Measurements from ENCODE around the gene CD27. TPM values are rescaled to one million over a fixed set of nuclear protein-coding genes. Genes with fewer than 3 reads are reported as not detected.
"Not testable (repeated sequence)": the region's sequence is repeated elsewhere in the genome, so short reads cannot be mapped to it uniquely, and the experiment has no call there.

CD27 gene
- total RNA-seq, 1 donor from 2014 or later = 0.94 TPM

DNA sequence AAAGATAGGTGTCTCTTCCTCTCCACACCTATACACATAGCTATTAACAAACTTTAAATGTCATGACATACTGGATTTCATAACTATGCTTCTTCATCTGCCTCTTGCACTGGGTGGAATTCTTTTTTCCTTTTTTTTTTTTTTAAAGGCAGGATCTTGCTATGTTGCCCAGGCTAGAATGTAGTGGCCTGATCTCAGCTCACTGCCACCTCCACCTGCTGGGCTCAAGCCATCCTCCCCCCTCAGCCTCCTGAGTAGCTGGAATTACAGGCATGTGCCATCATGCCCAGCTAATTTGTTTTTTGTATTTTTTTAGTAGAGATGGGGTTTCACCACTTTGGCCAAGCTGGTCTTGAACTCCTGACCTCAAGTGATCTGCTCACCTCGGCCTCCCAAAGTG, 43.5 kb downstream of the CD27 start:
- DNase-seq = no peak

DNA sequence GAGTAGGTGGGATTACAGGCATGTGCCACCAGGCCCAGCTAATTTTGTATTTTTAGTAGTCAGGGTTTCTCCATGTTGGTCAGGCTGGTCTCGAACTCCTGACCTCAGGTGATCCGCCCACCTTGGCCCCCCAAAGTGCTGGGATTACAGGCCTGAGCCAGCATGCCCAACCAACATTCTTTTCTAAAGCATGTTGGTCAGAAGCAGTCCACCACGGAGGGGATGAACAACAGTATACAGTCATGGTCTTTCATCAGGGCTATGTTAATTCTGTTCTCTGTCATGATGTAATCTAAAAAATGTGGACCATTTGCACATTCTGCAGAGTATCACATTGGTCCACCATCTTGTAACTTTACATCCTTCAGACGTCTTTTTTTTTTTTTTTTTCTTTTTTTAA, 44.7 kb downstream of the CD27 start:
- no peak for DNase-seq

GRCh38 chr12:6490673-6491072, 45.9 kb downstream of the CD27 start:
- DNase-seq = not testable (repeated sequence)

GRCh38 chr12:6492838-6493496, 48.2 kb downstream of the CD27 start, which contains the start of gene MRPL51:
Gene MRPL51, minus strand, starts transcription at chr12:6493262. Its CDS starts 126 bp downstream, at chr12:6493136.
- DNase-seq = peak; percentile 94

DNA sequence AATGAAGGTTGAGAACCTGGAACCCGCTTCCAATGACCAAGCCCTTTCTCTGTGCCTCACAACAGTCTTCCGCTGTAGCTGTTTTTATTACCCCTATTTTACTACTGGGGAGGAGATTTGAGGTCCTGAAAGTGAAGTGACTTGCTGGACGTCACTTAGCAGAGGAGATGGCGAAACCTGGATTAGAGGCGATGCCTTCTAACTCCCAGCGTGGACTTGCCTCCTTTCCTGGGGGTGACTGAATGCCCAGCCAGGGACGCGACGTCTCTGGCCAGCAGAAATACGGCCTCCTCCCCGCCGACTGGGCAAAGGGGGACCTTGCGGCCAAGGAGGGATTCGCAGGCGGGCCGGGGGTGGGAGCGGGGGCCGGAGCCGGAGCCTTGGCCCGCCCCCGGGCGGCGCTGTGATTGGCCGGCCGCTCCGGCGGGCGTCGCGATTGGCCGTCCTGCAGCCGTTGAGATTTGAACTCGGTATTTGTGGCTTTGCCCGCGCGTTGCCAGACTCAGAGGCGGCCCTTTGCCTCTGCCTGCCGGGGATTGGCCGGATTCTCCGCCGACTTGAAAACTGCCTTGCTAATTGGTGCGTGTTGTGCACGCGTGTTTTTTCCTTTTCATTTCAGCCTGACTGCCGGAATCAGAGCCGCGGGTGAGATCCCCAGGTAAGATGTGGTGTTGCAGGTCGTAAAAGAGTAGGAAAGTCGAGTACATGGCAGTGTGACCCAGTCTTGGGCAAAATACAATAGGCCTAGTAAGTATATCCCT, 48.9 kb downstream of the CD27 start, which contains the start of gene NCAPD2:
NCAPD2 (plus strand) TSS at position 606 of the 761 bp plus-strand sequence. CDS start 997 bp downstream, outside the sequence.
- DNase-seq = peak; percentile 96

GRCh38 chr12:6494258-6494743, 49.5 kb downstream of the CD27 start:
- DNase-seq = no peak

DNA sequence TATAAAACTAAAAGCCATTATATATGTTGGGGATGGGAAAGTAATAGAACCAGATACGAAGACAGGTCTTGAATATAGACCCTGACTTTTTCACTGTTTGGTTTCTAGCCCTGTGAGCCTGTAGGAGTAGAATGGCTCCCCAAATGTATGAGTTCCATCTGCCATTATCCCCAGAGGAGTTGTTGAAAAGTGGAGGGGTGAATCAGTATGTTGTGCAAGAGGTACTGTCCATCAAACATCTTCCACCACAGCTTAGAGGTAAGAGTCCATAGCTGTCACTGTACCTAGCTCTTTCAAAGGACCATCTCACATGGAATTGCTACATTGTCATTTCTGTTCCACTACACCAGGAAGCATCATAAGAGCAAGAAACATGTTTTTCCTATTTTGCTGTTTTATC, 50.2 kb downstream of the CD27 start:
- DNase-seq = no peak

DNA sequence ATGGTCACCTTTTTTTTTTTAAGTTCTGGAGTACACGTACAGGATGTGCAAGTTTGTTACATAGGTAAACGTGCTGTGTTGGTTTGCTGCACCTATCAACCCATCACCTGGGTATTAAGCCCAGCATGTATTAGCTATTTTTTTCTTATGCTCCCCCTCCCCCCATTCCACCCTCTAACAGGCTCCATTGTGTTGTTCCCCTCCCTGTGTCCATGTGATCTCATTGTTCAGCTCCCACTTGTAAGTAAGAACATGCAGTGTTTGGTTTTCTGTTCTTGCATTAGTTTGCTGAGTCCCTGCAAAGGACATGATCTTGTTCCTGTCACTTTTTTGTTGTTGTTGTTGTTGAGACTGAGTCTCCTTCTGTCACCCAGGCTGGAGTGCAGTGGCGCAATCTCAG, 52.5 kb downstream of the CD27 start:
- not testable (repeated sequence) for DNase-seq

DNA sequence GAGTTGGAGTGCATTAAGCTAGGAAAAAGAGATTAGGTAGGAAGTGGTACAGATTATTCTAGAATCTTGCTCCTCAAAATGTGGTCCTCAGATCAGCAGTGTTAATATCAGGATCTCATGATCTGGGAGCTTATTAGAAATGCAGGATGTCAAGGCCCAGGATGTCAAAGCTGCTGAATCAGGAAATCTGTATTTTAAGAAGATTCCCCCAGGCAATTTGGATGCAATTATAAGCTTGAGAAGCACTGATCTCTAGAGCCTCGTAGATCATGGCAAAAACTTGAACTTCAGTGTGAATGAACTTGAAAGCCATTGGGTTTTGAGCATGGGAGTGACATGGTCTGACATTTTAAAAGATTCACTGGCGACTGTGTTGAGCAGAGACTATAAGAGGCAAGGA, 55.7 kb downstream of the CD27 start:
- no peak for DNase-seq

Other genes with a start within 250 kb of the CD27 start
- 29.5 TPM for gene CD9, start 244.6 kb upstream of the CD27 start, total RNA-seq
- not detected for gene PLEKHG6, start 134.3 kb upstream of the CD27 start, total RNA-seq
- 14.8 TPM for gene TNFRSF1A, start 102.9 kb upstream of the CD27 start, total RNA-seq
- not detected for gene SCNN1A, start 69.4 kb upstream of the CD27 start, total RNA-seq
- gene LTBR, start 60.8 kb upstream of the CD27 start, total RNA-seq = 1.9 TPM
- 0.78 TPM for gene TAPBPL, start 7.1 kb downstream of the CD27 start, total RNA-seq
- 6.4 TPM for gene VAMP1, start 25.7 kb downstream of the CD27 start, total RNA-seq
- 36.5 TPM for gene MRPL51, start 48.3 kb downstream of the CD27 start, total RNA-seq
- gene NCAPD2, start 49.1 kb downstream of the CD27 start, total RNA-seq = 9.0 TPM
- gene GAPDH, start 89.6 kb downstream of the CD27 start, total RNA-seq = 1,311 TPM
- gene IFFO1, start 111.1 kb downstream of the CD27 start, total RNA-seq = 4.4 TPM
- gene NOP2, start 123.3 kb downstream of the CD27 start, total RNA-seq = 10.8 TPM
- 149 TPM for gene CHD4, start 162.4 kb downstream of the CD27 start, total RNA-seq
- 0.62 TPM for gene LPAR5, start 191.0 kb downstream of the CD27 start, total RNA-seq
- gene ACRBP, start 202.5 kb downstream of the CD27 start, total RNA-seq = 0.62 TPM
- 65.0 TPM for gene ING4, start 218.2 kb downstream of the CD27 start, total RNA-seq
- gene ZNF384, start 244.4 kb downstream of the CD27 start, total RNA-seq = 15.1 TPM

Measured in occipital lobe (tissue), 2 donors.